ENCODE data around the gene RERE.

The RERE gene

DNA sequence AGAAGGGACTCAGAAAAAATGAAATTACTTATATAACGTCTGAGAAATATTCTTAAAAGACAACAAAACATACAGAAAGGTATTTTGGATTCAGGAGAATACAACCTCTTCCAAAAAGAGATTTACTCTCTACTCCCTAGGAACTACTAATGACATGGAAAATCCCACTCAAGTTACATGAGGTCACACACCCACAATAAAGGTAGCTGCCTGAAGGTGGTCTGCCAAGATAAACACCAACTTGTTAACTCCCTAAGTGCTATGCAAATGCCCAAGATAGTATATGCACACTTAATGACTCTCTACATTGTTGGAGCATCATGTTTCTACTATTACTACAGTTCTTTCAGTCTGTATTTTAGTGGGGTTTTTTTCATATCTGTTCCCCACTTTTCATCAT is 26.5 kb downstream of the RERE start (continued):
- TF ChIP-seq ZNF624 (tag by site-specific recombination; IDR thresholded peaks at IDR 0.05): no peak
- TF ChIP-seq ZNF629 (tag by site-specific recombination; IDR thresholded peaks at IDR 0.05): peak; percentile 95
- no peak for TF ChIP-seq ZSCAN16 (tag by site-specific recombination; IDR thresholded peaks at IDR 0.05)
- TF ChIP-seq ZNF140 (tag by site-specific recombination; IDR thresholded peaks at IDR 0.05): no peak
- no peak for TF ChIP-seq ZNF792 (tag by site-specific recombination; IDR thresholded peaks at IDR 0.05)
- peak; percentile 83; the same call in 1 of the 2 replicates for TF ChIP-seq GLI2 (tag by site-specific recombination; IDR thresholded peaks at IDR 0.05; ENCODE audit: borderline replicate concordance, low read depth)
- no peak for TF ChIP-seq ZNF776 (tag by site-specific recombination; IDR thresholded peaks at IDR 0.05; ENCODE audit: borderline replicate concordance)
- no peak for TF ChIP-seq ZNF175 (tag by site-specific recombination; IDR thresholded peaks at IDR 0.05)
- peak; percentile 84 for TF ChIP-seq IKZF3 (tag by site-specific recombination; IDR thresholded peaks at IDR 0.05)
- no peak for TF ChIP-seq ZNF239 (tag by site-specific recombination; IDR thresholded peaks at IDR 0.05)
- peak; percentile 45; the same call in 1 of the 2 replicates for TF ChIP-seq PATZ1 (tag by site-specific recombination; IDR thresholded peaks at IDR 0.05)
- TF ChIP-seq ZNF571 (tag by site-specific recombination; IDR thresholded peaks at IDR 0.05): no peak
- TF ChIP-seq ZNF221 (tag by site-specific recombination; IDR thresholded peaks at IDR 0.05; ENCODE audit: borderline replicate concordance): no peak
- no peak for TF ChIP-seq ZNF214 (tag by site-specific recombination; IDR thresholded peaks at IDR 0.05; ENCODE audit: borderline replicate concordance)
- no peak for TF ChIP-seq ZNF626 (tag by site-specific recombination; IDR thresholded peaks at IDR 0.05)
- no peak for TF ChIP-seq PBX3 (CRISPR knock-in tag; IDR thresholded peaks at IDR 0.05)
- TF ChIP-seq, protein P1, sequence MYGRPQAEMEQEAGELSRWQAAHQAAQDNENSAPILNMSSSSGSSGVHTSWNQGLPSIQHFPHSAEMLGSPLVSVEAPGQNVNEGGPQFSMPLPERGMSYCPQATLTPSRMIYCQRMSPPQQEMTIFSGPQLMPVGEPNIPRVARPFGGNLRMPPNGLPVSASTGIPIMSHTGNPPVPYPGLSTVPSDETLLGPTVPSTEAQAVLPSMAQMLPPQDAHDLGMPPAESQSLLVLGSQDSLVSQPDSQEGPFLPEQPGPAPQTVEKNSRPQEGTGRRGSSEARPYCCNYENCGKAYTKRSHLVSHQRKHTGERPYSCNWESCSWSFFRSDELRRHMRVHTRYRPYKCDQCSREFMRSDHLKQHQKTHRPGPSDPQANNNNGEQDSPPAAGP (tag by site-specific recombination; IDR thresholded peaks at IDR 0.05): peak; percentile 91
- peak; percentile 77 for TF ChIP-seq FEZF1 (tag by site-specific recombination; IDR thresholded peaks at IDR 0.05)
- TF ChIP-seq ZNF621 (tag by site-specific recombination; IDR thresholded peaks at IDR 0.05): no peak
- TF ChIP-seq EGR2 (tag by site-specific recombination; IDR thresholded peaks at IDR 0.05; ENCODE audit: low read depth): no peak
- peak; percentile 78 for TF ChIP-seq ZFHX2 (tag by site-specific recombination; conservative IDR thresholded peaks at IDR 0.05)
- TF ChIP-seq ZNF791 (tag by site-specific recombination; IDR thresholded peaks at IDR 0.05): no peak
- TF ChIP-seq ZNF133 (tag by site-specific recombination; IDR thresholded peaks at IDR 0.05): no peak
- no peak for TF ChIP-seq ZNF202 (tag by site-specific recombination; IDR thresholded peaks at IDR 0.05; ENCODE audit: borderline replicate concordance)
- no peak for TF ChIP-seq ZNF423 (tag by site-specific recombination; IDR thresholded peaks at IDR 0.05)
- TF ChIP-seq BCL11A (tag by site-specific recombination; IDR thresholded peaks at IDR 0.05; ENCODE audit: low read depth): peak; percentile 81; the same call in 1 of the 2 replicates
- no peak; the same call in 1 of the 2 replicates for TF ChIP-seq MZF1 (tag by site-specific recombination; IDR thresholded peaks at IDR 0.05; ENCODE audit: borderline replicate concordance)
- peak; percentile 81 for TF ChIP-seq KLF1 (tag by site-specific recombination; IDR thresholded peaks at IDR 0.05)
- TF ChIP-seq ZBTB6 (tag by site-specific recombination; IDR thresholded peaks at IDR 0.05): no peak
- no peak for TF ChIP-seq ZBTB7A (tag by site-specific recombination; IDR thresholded peaks at IDR 0.05; ENCODE audit: low read depth)
- no peak for TF ChIP-seq ZNF560 (tag by site-specific recombination; IDR thresholded peaks at IDR 0.05; ENCODE audit: borderline replicate concordance)
- TF ChIP-seq ZNF768 (tag by site-specific recombination; IDR thresholded peaks at IDR 0.05): no peak
- peak; percentile 65 for TF ChIP-seq ZSCAN30 (tag by site-specific recombination; IDR thresholded peaks at IDR 0.05)
- no peak for TF ChIP-seq ZIC2 (tag by site-specific recombination; IDR thresholded peaks at IDR 0.05)
- no peak for TF ChIP-seq REPIN1 (tag by site-specific recombination; IDR thresholded peaks at IDR 0.05; ENCODE audit: low read depth)
- no peak for TF ChIP-seq GLI4 (tag by site-specific recombination; IDR thresholded peaks at IDR 0.05)

Data from HEK293 (cell line).